Kidney capillary endothelial cell (primary cell): Measurements from ENCODE around the gene NIBAN1.
"Not testable (repeated sequence)": the region's sequence is repeated elsewhere in the genome, so short reads cannot be mapped to it uniquely, and the experiment has no call there.

Experiments
- DNase-seq: peaks from one replicate; pipeline ENCODE4 v3.0.0-alpha.2; 2018; ENCODE audit warnings: low spot score

Gene NIBAN1

GRCh38 chr1:184974056-184974836 lies at the start of gene NIBAN1:
NIBAN1 (minus strand) TSS chr1:184974508; CDS start chr1:184974356, 152 bp downstream.
- peak; percentile 35 for DNase-seq

- no peak for DNase-seq
These were observed 43.7 kb upstream of the NIBAN1 start for GRCh38 chr1:185017966-185018365.

- peak; percentile 73 for DNase-seq
These were observed 43.0 kb upstream of the NIBAN1 start for GRCh38 chr1:185017338-185017737.

GRCh38 chr1:185016880-185017279 lies 42.6 kb upstream of the NIBAN1 start:
- no peak for DNase-seq

- no peak for DNase-seq
These were observed 41.3 kb upstream of the NIBAN1 start for GRCh38 chr1:185015631-185016030.

GRCh38 chr1:185014941-185015340 lies 40.6 kb upstream of the NIBAN1 start:
- no peak for DNase-seq

- no peak for DNase-seq
These were observed 36.1 kb upstream of the NIBAN1 start for GRCh38 chr1:185010361-185010760.

GRCh38 chr1:185008838-185009237 lies 34.5 kb upstream of the NIBAN1 start:
- DNase-seq = no peak

- DNase-seq = not testable (repeated sequence)
These were observed 27.1 kb upstream of the NIBAN1 start for GRCh38 chr1:185001312-185001880.

GRCh38 chr1:184999974-185000373 lies 25.7 kb upstream of the NIBAN1 start:
- not testable (repeated sequence) for DNase-seq

- DNase-seq = no peak
These were observed 20.0 kb upstream of the NIBAN1 start for GRCh38 chr1:184994301-184994700.

GRCh38 chr1:184992271-184992670 lies 18.0 kb upstream of the NIBAN1 start:
- DNase-seq = no peak

GRCh38 chr1:184990204-184990603 lies 15.9 kb upstream of the NIBAN1 start:
- DNase-seq = no peak

- no peak for DNase-seq
These were observed 14.2 kb upstream of the NIBAN1 start for GRCh38 chr1:184988506-184988905.

- no peak for DNase-seq
These were observed 13.4 kb upstream of the NIBAN1 start for GRCh38 chr1:184987696-184988095.

GRCh38 chr1:184986250-184986649 lies 11.9 kb upstream of the NIBAN1 start:
- DNase-seq = no peak

GRCh38 chr1:184982002-184982954 lies 8.0 kb upstream of the NIBAN1 start:
- DNase-seq = peak; percentile 68

GRCh38 chr1:184980726-184981125 lies 6.4 kb upstream of the NIBAN1 start:
- no peak for DNase-seq

GRCh38 chr1:184975208-184975870 lies 1.0 kb upstream of the NIBAN1 start:
- DNase-seq = no peak

- DNase-seq = no peak
These were observed 468 bp upstream of the NIBAN1 start for GRCh38 chr1:184974837-184975115.

- peak; percentile 29 for DNase-seq
These were observed 844 bp downstream of the NIBAN1 start for GRCh38 chr1:184973272-184974055.
